ENCODE measurements around the gene MOSPD3. TPM values are rescaled to one million over a fixed set of nuclear protein-coding genes. Genes with fewer than 3 reads are reported as not detected.

The MOSPD3 gene
- polyA plus RNA-seq, 1 experiment: 15.0 TPM

- DNase-seq (ENCODE audit: low read depth): no peak
- TF ChIP-seq CTCF (IDR thresholded peaks at IDR 0.05; ENCODE audit: insufficient read depth, low read depth, low read length): no peak
- no peaks in the 10 kb centered on the region for H3K27me3 ChIP-seq (ENCODE audit: control insufficient read depth, insufficient read depth, low read length)
- CTCF ChIA-PET: interaction anchor here (1.5 kb wide), 1 partner anchor 8 kb away, joined by 3 read pairs; no protein-coding TSS in a partner anchor
- POLR2A ChIA-PET: no interaction called here
- H3K36me3 ChIP-seq (ENCODE audit: control insufficient read depth, insufficient read depth, low read length): peaks cover 41% of the 10 kb centered on the region
- no peak overlapping the region for H3K4me3 ChIP-seq (ENCODE audit: low read depth, low read length)
These were observed 31.7 kb upstream of the MOSPD3 start for GRCh38 chr7:100580466-100581283.

GRCh38 chr7:100582041-100582579 lies 30.2 kb upstream of the MOSPD3 start:
- Histone ChIP-seq H3K4me3 (ENCODE audit: low read depth, low read length) (no peak overlapping the region), H3K27me3 (ENCODE audit: control insufficient read depth, insufficient read depth, low read length) (no peaks in the 10 kb centered on the region), H3K36me3 (ENCODE audit: control insufficient read depth, insufficient read depth, low read length) (peaks cover 31% of the 10 kb centered on the region)
- ChIA-PET POLR2A (no interaction called here), CTCF (interaction anchor here (0.6 to 6.0 kb wide), 5 partner anchors 9 to 113 kb away, joined by 3 to 42 read pairs (median 4); partner anchors contain the start of gene GIGYF1)
- no peak for TF ChIP-seq CTCF (IDR thresholded peaks at IDR 0.05; ENCODE audit: insufficient read depth, low read depth, low read length)
- DNase-seq (ENCODE audit: low read depth): no peak

- POLR2A ChIA-PET: no interaction called here
- H3K4me3 ChIP-seq (ENCODE audit: low read depth, low read length): no peak overlapping the region
- peaks cover 28% of the 10 kb centered on the region for H3K36me3 ChIP-seq (ENCODE audit: control insufficient read depth, insufficient read depth, low read length)
- DNase-seq (ENCODE audit: low read depth): no peak
- no peaks in the 10 kb centered on the region for H3K27me3 ChIP-seq (ENCODE audit: control insufficient read depth, insufficient read depth, low read length)
- TF ChIP-seq CTCF (IDR thresholded peaks at IDR 0.05; ENCODE audit: insufficient read depth, low read depth, low read length): no peak
- CTCF ChIA-PET: interaction anchor here (0.6 to 6.0 kb wide), 5 partner anchors 18 to 114 kb away, joined by 3 to 42 read pairs (median 6); partner anchors contain the start of gene GIGYF1
These were observed 29.7 kb upstream of the MOSPD3 start for GRCh38 chr7:100582650-100583049.

GRCh38 chr7:100583132-100584053 lies 28.9 kb upstream of the MOSPD3 start:
- ChIA-PET POLR2A (interaction anchor here (1.8 kb wide), 1 partner anchor 19 kb away, joined by 7 read pairs; the partner anchor contains the start of gene PCOLCE), CTCF (interaction anchor here (0.6 to 6.0 kb wide), 4 partner anchors 18 to 114 kb away, joined by 3 to 42 read pairs (median 17); partner anchors contain the start of gene GIGYF1)
- no peaks in the 10 kb centered on the region for H3K27me3 ChIP-seq (ENCODE audit: control insufficient read depth, insufficient read depth, low read length)
- H3K4me3 ChIP-seq (ENCODE audit: low read depth, low read length): peak overlapping the region; percentile 98
- peaks cover 26% of the 10 kb centered on the region for H3K36me3 ChIP-seq (ENCODE audit: control insufficient read depth, insufficient read depth, low read length)
- no peak for DNase-seq (ENCODE audit: low read depth)
- TF ChIP-seq CTCF (IDR thresholded peaks at IDR 0.05; ENCODE audit: insufficient read depth, low read depth, low read length): no peak

Data from BJ (cell line).